Endothelial cell of umbilical vein (primary cell): ENCODE measurements around the gene MAP3K7CL. TPM values are rescaled to one million over a fixed set of nuclear protein-coding genes. Genes with fewer than 3 reads are reported as not detected.

ENCODE experiments used
- BruUV-seq: library from RNA; stranded (reverse); fragments of 400-500 nt; replicated peaks from 2 replicates; lab custom pipeline; 2021; lab: Mats Ljungman, UMichigan
- CTCF ChIA-PET: fragments of 300-600, 350-600 bp; sonication (Branson Sonifier 250); formaldehyde crosslinking; loops from one replicate; lab custom pipeline; 2021; ENCODE audit warnings: antibody characterized with exemption, inconsistent platforms; lab: Charles Lee
- POLR2A ChIA-PET: fragments of 300-600, 350-600 bp; sonication (Branson Sonifier 250); formaldehyde crosslinking; loops from one replicate; lab custom pipeline; 2021; ENCODE audit warnings: antibody characterized with exemption, inconsistent platforms; lab: Charles Lee
- DNase-seq: peaks from one replicate; pipeline ENCODE4 v3.0.0-alpha.2; 2011; ENCODE audit warnings: low read depth, low spot score
- FAIRE-seq: peaks from 2 replicates; lab custom pipeline; 2011; peaks lifted over from hg19 to GRCh38; lab: Jason Lieb, UNC
- H2AFZ ChIP-seq: 2 replicates; pipeline ENCODE4 v1.6.0; 2012; ENCODE audit warnings: low read depth, low read length, control low read depth, inconsistent platforms
- H3K27ac ChIP-seq: 2 replicates; pipeline ENCODE4 v1.5.1; 2011; ENCODE audit warnings: low read depth, mild to moderate bottlenecking, control low read depth, low read length, moderate library complexity; ENCODE audit not compliant: insufficient read depth
- H3K27me3 ChIP-seq, 2 experiments: 2 replicates each; pipeline versions ENCODE4 v1.6.0 to v1.6.1; 2011; ENCODE audit warnings: low read length in 2 of 2, mixed read lengths in 1 of 2; ENCODE audit not compliant: control insufficient read depth in 2 of 2, insufficient read depth in 2 of 2
- H3K36me3 ChIP-seq, 2 experiments: 2 replicates in 1 of 2; 3 replicates in 1 of 2; pipeline ENCODE4 v1.5.1; 2011; ENCODE audit warnings: low read length in 2 of 2, mild to moderate bottlenecking in 1 of 2, moderate library complexity in 1 of 2; ENCODE audit not compliant: control insufficient read depth in 2 of 2, insufficient read depth in 2 of 2; ENCODE audit errors: extremely low read depth in 1 of 2
- H3K4me1 ChIP-seq: 3 replicates; pipeline ENCODE4 v1.5.1; 2011; ENCODE audit warnings: mild to moderate bottlenecking, low read length; ENCODE audit not compliant: control insufficient read depth, insufficient read depth; ENCODE audit errors: extremely low read depth
- H3K4me2 ChIP-seq: 2 replicates; pipeline ENCODE4 v1.6.1; 2011; ENCODE audit warnings: low read length, control low read depth, mixed read lengths; ENCODE audit not compliant: insufficient read depth
- H3K4me3 ChIP-seq, 3 experiments: fragments of 200-600 bp in 1 of 3; sonication (generic), shearing (Covaris generic) in 1 of 3; replicated peaks in 1 of 3; 2 replicates each; pipeline ENCODE4 v1.5.1; 2011 to 2016; ENCODE audit warnings: control low read depth in 3 of 3, low read length in 3 of 3, mild to moderate bottlenecking in 2 of 3, inconsistent platforms in 1 of 3, low read depth in 1 of 3, moderate library complexity in 1 of 3; ENCODE audit not compliant: insufficient read depth in 1 of 3
- H3K79me2 ChIP-seq: 2 replicates; pipeline ENCODE4 v1.6.0; 2012; ENCODE audit warnings: low read length, inconsistent platforms; ENCODE audit not compliant: control insufficient read depth, insufficient read depth
- H3K9ac ChIP-seq: replicated peaks from 2 replicates; pipeline ENCODE3; 2011; ENCODE audit warnings: low read length, control low read depth; ENCODE audit not compliant: insufficient read depth; ENCODE audit errors: extremely low read depth
- H3K9me1 ChIP-seq: replicated peaks from 3 replicates; pipeline ENCODE4 v1.6.0; 2011; ENCODE audit warnings: mild to moderate bottlenecking, low read length; ENCODE audit not compliant: control insufficient read depth, insufficient read depth; ENCODE audit errors: extremely low read depth
- H3K9me3 ChIP-seq: replicated peaks from 2 replicates; pipeline ENCODE4 v1.5.1; 2012; ENCODE audit warnings: low read length, inconsistent platforms; ENCODE audit not compliant: control insufficient read depth, insufficient read depth
- H4K20me1 ChIP-seq: replicated peaks from 2 replicates; pipeline ENCODE3; 2011; ENCODE audit warnings: mild to moderate bottlenecking, low read length; ENCODE audit not compliant: control insufficient read depth, insufficient read depth; ENCODE audit errors: extremely low read depth
- FOS ChIP-seq: IDR thresholded peaks from 2 replicates; pipeline ENCODE4 v1.6.1; 2011; ENCODE audit warnings: mild to moderate bottlenecking, low read length, moderate library complexity, borderline replicate concordance; ENCODE audit not compliant: insufficient read depth
- GATA2 ChIP-seq: IDR thresholded peaks from 2 replicates; pipeline ENCODE4 v1.7.0; 2011; ENCODE audit warnings: low read depth, mild to moderate bottlenecking, moderate library complexity, mixed read lengths, low read length; ENCODE audit not compliant: insufficient read length, insufficient read depth
- POLR2A ChIP-seq: IDR thresholded peaks from 2 replicates; pipeline ENCODE4 v1.6.1; 2012; ENCODE audit warnings: low read depth, mild to moderate bottlenecking, control low read depth, low read length
- POLR2AphosphoS5 ChIP-seq: IDR thresholded peaks from 2 replicates; pipeline ENCODE4 v1.6.1; 2012; ENCODE audit warnings: low read depth, mild to moderate bottlenecking, control low read depth, low read length, moderate library complexity; ENCODE audit not compliant: insufficient read depth
- dilution Hi-C: fragments of 300-500 bp; cut with MboI; formaldehyde crosslinking; loops from one replicate; pipeline ENCODE4 v1.15.0; 2019; ENCODE audit warnings: low sequenced_read_pairs; ENCODE audit not compliant: extremely low pct_ligation_motif_present
- intact Hi-C: fragments of 100-400 bp; cut with micrococcal nuclease; formaldehyde crosslinking; loops from one replicate; pipeline ENCODE4 v1.10.0; 2022
- polyA plus RNA-seq, 4 experiments: library from polyadenylated mRNA; depleted of rRNA in 3 of 4; stranded (reverse) in 3 of 4; unstranded in 1 of 4; fragments of >200 nt; gene quantifications; 2 replicates each; pipeline versions ENCODE4 v1.2.1 to v1.2.3, GENCODE V29; 2011 to 2012; ENCODE audit warnings: missing spikeins in 1 of 4
- total RNA-seq: library from RNA; stranded (reverse); gene quantifications from 2 replicates; pipeline ENCODE4 v1.2.3, GENCODE V29; 2021
- TF ChIP-seq, protein P1 (sequence below): IDR thresholded peaks from 2 replicates; pipeline ENCODE4 v1.6.1; 2011; ENCODE audit not compliant: insufficient read depth, insufficient read length

MAP3K7CL gene
- total and polyA plus RNA-seq, 2 donors (not counting 3 experiments of a cell fraction or from before 2014, with no cell fraction given) = 6.1 to 8.1 TPM

DNA sequence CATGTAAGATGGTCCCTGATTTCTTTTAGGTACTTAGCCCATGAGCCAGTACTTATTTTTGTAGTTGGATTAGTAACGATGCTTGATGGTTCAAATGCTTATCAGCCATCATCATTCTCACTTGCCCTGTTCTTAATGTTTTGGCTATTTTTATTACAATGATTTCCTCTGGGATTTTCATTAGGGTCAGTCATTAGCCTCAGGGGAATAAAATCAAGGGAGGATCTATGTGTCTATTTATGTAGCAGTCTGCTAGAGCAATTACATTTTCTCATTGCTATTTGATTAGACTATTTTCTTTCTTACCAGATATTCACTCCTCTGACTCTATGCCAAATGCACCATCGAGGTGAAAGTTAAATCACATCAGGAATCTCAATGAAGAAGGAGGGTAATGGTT is 46.1 kb upstream of the MAP3K7CL start:
- Histone ChIP-seq H3K4me3 (no peak overlapping the region), H3K27ac (no peak overlapping the region), H3K27me3 (no peaks in the 10 kb centered on the region), H3K9me1 (no peaks in the 10 kb centered on the region), H4K20me1 (no peaks in the 10 kb centered on the region), H3K4me2 (no peak overlapping the region), H3K9me3 (no peaks in the 10 kb centered on the region), H3K79me2 (no peaks in the 10 kb centered on the region), H3K4me1 (peaks cover 6% of the 10 kb centered on the region), H2AFZ (no peak overlapping the region), H3K9ac (no peak overlapping the region), H3K36me3 (peaks cover 0 to 2% of the 10 kb centered on the region in 2 experiments)
- intact Hi-C loops = no loop called here
- BruUV-seq = no TSS peak
- no peak for FAIRE-seq
- ChIA-PET CTCF (no interaction called here), POLR2A (no interaction called here)
- dilution Hi-C loops = no loop called here
- no peak for DNase-seq
- TF ChIP-seq, protein P1, sequence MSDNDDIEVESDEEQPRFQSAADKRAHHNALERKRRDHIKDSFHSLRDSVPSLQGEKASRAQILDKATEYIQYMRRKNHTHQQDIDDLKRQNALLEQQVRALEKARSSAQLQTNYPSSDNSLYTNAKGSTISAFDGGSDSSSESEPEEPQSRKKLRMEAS = no peak
- no peak for TF ChIP-seq GATA2
- TF ChIP-seq POLR2AphosphoS5 = no peak

- peaks cover 0 to 2% of the 10 kb centered on the region in 2 experiments for H3K36me3 ChIP-seq
- H3K27me3 ChIP-seq = no peaks in the 10 kb centered on the region
- CTCF ChIA-PET = interaction anchor here (1.0 to 8.9 kb wide), 2 partner anchors 80 to 287 kb away, joined by 3 to 134 read pairs; no protein-coding TSS in a partner anchor
- H3K9me3 ChIP-seq = no peaks in the 10 kb centered on the region
- no peak for TF ChIP-seq GATA2
- TF ChIP-seq POLR2AphosphoS5 = no peak
- TF ChIP-seq FOS = no peak
- no peak for TF ChIP-seq POLR2A
- peaks cover 4% of the 10 kb centered on the region for H3K4me1 ChIP-seq
- dilution Hi-C loops (no loop called here), intact Hi-C loops (no loop called here)
- FAIRE-seq = no peak
- H3K4me3 ChIP-seq = no peak overlapping the region
- no peak overlapping the region for H3K9ac ChIP-seq
- no TSS peak for BruUV-seq
- H3K4me2 ChIP-seq = no peak overlapping the region
- no peaks in the 10 kb centered on the region for H3K79me2 ChIP-seq
- H3K27ac ChIP-seq = no peak overlapping the region
- no peak overlapping the region for H2AFZ ChIP-seq
- POLR2A ChIA-PET = no interaction called here
- H4K20me1 ChIP-seq = no peaks in the 10 kb centered on the region
- no peaks in the 10 kb centered on the region for H3K9me1 ChIP-seq
- no peak for DNase-seq
Measured at GRCh38 chr21:29085106-29085752, 45.2 kb upstream of the MAP3K7CL start.
